ENCODE measurements around the gene PFKFB3.
"Not testable (repeated sequence)": the region's sequence is repeated elsewhere in the genome, so short reads cannot be mapped to it uniquely, and the experiment has no call there.

Gene PFKFB3

DNA sequence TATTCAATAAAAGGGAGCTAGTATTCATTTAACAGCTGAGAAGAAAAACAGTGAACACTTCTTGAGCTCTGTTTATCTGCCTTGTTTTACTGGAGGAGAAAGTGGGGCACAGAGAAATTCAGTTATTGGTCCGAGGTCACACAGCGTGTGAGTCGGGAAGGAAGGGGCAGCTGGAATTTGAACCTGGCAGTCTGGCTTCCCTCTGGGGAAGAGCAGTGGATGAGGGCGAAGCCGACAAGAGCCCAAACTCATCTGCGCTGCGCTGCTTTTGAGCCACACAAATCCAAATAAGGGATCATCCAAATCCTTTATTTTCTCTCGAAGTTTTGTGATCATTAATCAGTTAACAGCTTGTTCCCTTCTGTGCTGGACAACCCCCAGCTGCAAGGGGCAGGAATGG lies 23.7 kb upstream of the PFKFB3 start:
- no peak for DNase-seq

- no peak for DNase-seq
These were observed 22.1 kb upstream of the PFKFB3 start for GRCh38 chr10:6180480-6181110.

DNA sequence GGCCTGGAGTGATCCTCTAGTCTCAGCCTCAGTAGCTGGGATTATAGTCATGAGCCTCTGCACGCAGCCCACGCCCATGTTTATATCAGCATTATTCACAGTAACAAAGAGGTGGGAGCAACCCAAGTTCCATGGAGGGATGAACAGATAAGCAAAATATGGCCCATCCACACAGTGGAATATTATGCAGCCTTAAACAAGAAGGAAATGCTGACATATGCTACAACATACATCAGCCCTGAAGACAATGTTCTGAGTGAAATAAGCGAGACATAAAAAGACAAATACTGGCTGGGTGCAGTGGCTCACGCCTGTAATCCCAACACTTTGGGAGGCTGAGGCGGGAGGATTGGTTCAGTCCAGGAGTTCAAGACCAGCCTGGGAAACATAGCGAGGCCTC lies 21.5 kb upstream of the PFKFB3 start:
- DNase-seq, result no peak

GRCh38 chr10:6182454-6183098 lies 20.2 kb upstream of the PFKFB3 start:
- DNase-seq, result no peak

DNA sequence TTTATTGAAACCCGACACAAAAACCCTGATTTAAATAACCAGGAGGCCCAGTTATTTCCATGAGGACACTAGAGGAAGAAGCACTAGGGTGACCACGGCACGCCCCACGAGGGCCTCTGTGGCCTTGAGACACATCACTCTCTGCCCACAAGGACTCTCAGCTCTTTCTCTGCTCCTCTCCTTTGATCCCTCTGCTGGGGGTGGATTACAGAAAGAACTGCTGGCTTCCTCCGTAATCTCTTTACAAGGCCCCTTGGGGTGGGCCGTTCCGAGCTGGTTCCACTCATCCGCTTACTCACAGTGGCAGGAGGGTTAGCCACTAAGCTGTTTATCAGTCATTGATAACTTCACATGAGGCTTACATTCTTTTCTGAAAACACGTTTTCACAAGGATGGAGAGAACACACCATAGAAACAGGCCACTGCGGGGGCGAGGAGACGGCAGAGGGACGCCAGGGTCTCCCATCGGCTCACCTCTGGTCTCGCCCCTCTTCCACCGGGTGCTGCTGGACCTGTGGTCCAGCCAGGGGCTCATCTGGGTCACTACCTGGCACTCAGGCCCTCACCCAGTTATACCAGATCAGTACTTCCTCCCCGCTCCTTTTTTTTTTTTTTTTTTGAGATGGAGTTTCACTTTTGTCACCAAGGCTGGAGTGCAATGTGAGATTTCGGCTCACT lies 17.6 kb upstream of the PFKFB3 start:
- DNase-seq, result no peak

DNA sequence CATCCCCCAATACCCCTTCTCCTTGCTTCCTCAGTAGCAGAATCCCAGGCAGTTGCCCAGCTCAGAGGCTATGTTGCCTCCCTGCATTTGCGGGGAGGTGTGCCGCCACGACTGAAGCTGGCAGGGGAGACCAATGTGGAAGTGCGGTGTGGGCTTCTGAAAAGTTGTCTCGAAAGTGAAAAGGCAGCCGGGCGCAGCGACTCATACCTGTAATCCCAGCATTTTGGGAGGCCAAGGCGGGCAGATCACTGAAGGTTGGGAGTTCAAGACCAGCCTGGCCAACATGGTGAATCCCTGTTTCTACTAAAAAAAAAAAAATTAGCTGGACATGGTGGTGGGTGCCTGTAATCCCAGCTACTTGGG lies 15.9 kb upstream of the PFKFB3 start:
- no peak for DNase-seq

DNA sequence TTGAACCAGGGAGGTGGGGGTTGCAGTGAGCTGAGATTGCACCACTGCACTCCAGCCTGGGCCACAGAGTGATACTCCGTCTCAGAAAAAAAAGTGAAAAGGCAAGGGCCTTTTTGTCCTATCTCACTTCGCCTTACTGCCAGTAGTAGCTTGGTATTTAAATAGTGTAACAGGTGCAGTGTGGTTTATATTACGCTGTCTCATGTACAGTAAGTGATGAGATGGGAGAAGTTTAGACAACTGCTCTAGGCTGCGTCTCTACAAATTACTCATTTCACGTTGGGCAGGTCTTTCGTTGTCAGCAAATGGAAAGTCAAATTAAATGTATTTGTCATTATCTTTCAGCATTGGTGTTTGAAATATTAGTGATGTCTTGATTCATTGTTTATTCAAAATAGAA lies 15.5 kb upstream of the PFKFB3 start:
- DNase-seq, result no peak

GRCh38 chr10:6190033-6190432 lies 12.7 kb upstream of the PFKFB3 start:
- DNase-seq, result not testable (repeated sequence)

DNA sequence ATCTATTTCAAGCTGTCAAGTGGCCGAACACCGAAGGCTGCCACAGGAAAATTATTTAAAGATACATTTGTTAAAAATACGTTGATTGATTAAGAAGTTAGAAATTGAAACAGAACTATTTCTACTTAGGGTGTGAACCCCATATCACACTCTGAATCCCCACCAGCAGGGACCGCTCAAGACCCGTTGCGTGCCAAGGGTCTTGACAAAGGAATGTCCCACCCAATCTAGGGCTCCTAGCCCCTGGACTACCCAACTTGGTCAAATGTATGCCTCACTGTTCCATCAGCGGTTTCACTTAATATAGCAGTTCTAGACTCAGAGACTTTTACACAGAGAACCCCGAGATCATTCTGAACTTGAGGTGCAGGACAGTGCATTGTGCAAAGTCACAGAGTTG lies 11.6 kb upstream of the PFKFB3 start:
- DNase-seq, result no peak

GRCh38 chr10:6191569-6191968 lies 11.2 kb upstream of the PFKFB3 start:
- no peak for DNase-seq

DNA sequence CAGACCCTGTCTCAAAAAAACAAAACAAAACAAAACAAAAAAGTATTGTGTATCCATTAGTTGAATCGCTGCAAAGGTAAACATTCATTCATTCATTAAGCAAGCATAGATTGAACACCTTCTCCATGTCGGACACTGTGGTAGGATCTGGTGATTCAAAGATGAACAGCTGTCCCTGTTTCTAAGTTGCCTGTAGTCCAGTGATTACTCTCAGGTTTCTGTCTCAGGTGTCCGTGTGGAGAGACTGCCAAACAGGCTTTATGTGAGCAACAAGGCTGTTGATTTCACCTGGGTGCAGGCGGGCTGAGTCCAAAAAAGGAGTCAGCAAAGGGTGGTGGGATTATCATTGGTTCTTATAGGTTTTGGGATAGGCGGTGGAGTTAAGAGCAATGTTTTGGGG lies 9.4 kb upstream of the PFKFB3 start:
- DNase-seq, result not testable (repeated sequence)

DNA sequence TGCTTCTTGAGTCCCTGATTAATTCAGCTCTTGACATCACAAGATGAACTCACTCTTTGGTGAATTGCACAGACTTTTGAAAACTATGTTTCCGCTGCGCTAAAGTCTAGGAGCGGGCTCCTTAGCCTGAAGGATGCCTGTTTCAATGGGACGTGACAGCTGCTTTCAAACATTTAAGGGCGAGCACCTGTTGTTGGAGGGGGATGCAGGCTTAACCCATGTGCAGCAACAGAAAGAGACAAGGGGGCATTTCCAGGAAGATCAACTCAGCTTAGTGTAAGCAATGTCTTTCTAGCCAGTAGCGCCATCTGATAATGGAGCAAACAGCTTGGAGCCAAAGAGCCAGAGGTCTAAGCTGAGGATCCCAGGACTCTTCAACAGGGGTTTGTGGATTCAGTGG lies 8.4 kb upstream of the PFKFB3 start:
- DNase-seq, result no peak

GRCh38 chr10:6195376-6195775 lies 7.4 kb upstream of the PFKFB3 start:
- DNase-seq, result no peak

GRCh38 chr10:6195846-6196245 lies 6.9 kb upstream of the PFKFB3 start:
- DNase-seq, result no peak

- DNase-seq, result not testable (repeated sequence)
These were observed 6.2 kb upstream of the PFKFB3 start for GRCh38 chr10:6196524-6196923.

DNA sequence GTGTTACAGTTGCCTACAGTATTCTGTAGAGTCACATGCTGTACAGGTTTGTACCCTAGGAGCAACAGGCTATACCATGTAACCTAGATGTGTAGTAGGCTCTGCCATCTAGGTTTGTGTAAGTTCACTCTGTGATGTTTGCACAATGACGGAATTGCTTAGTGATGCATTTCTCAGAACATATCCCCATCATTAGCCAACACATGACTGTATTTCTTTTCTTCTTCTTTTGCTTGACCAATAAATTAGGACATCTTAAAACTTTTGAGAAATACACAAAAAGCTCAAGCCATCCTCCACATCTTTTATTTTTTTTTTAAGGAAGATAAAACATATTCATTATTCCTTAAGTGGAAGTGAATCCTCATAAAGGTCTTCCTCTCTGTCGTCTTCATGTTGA lies 5.4 kb upstream of the PFKFB3 start:
- DNase-seq, result no peak

GRCh38 chr10:6198171-6198570 lies 4.6 kb upstream of the PFKFB3 start:
- DNase-seq, result no peak

GRCh38 chr10:6199131-6199733 lies 3.5 kb upstream of the PFKFB3 start:
- DNase-seq, result no peak

DNA sequence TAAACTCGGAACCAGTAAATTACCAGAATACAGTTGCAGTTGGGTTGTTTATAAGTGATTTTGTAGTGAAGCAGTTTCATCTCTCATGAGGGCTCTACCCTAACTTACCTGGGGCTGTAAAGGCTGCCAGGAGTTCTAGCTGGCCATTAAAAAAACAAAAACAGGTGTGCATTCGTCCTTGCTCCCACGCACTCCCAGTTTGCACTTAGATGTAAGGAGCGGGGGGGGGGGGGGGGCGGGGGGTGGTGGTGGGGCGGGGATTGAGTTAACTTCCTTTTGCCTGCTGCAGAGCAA lies 2.3 kb upstream of the PFKFB3 start:
- no peak for DNase-seq

DNA sequence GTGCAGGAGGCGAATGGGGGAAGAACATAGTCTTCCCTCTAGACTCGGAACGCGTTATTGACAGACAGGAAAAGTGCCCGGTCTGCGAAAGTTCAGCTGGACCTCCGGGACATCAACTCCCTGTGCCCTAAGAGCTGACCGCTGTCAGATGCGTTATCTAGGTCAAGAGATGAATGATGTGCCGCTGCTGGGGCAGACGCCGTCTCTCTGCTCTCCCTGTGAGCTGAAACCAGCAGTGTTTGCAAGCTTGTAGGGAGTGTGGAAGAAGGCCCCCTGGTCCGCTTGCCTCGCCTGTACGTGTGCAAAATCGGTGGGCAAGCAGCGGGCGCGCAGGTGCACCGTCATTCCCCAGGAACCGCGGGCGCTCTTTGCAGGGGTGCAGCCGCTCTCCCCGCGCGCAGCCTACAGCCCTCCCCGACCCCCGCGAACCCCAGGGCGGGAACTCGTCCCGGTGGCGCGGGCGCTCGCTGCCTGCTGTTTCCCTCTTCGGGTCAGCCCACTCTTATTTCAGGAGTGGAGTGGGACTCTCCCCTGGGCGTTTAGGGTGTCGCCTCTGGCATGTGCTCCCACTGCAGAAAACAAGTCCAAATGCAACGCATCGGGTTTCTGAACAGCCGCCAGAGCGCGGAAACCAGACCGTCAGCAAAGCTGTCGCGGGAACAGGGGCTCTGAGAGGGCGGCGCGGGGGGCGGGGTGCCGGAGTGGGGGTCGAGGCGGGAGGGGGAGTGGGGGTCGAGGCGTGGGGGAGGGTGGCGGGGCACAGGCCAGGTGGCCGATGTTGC lies 1.8 kb upstream of the PFKFB3 start:
- DNase-seq, result no peak

- no peak for DNase-seq
These were observed 1.2 kb upstream of the PFKFB3 start for GRCh38 chr10:6201516-6201975.

GRCh38 chr10:6202098-6202683 lies 541 bp upstream of the PFKFB3 start:
- DNase-seq, result no peak
